ENCODE data around the gene ZMAT5.

ZMAT5 gene

DNA sequence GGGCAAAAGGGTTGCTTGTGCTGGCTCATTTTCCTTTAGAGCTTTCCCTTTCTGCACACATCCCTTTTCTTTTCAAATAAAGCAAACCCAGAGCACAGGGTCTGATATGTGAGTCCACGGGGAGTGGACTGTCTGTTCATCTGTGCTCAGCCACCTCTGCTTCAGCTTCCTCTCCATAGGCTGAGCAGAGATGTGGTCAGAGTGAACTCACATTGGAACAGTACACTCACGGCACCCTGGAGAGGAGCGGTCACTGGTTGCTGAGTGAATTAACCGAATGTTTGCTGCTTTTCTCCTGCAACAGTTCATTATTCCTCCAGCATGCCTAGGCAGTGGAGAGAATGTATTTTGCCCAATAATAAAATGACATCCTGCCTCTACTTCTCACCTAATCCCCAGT is 83.3 kb downstream of the ZMAT5 start:
- DNase-seq (ENCODE audit: low read depth): no peak

Data from HS-5 (cell line).